Neural progenitor cell (in vitro differentiated cells): Measurements from ENCODE around the gene CXCR2. TPM values are rescaled to one million over a fixed set of nuclear protein-coding genes. Genes with fewer than 3 reads are reported as not detected.
A peak's percentile ranks its signal among the peaks of the same experiment; 100 is the strongest.
"Not testable (repeated sequence)": the region's sequence is repeated elsewhere in the genome, so short reads cannot be mapped to it uniquely, and the experiment has no call there.

Experiments used
- DNase-seq: peaks from one replicate; pipeline ENCODE4 v3.0.0-alpha.2; 2016; ENCODE audit warnings: low spot score
- H2AFZ ChIP-seq: fragments of 200-600 bp; sonication (generic); replicated peaks from 2 replicates; pipeline ENCODE4 v1.6.1; 2016; ENCODE audit warnings: antibody characterized with exemption
- H3F3A ChIP-seq: fragments of 200-600 bp; sonication (generic); 2 replicates; pipeline ENCODE4 v1.6.1; 2016; ENCODE audit warnings: antibody characterized with exemption, low read depth
- H3K27ac ChIP-seq: fragments of 200-600 bp; sonication (generic); 2 replicates; pipeline ENCODE4 v1.5.1; 2016; ENCODE audit warnings: mild to moderate bottlenecking
- H3K27me3 ChIP-seq: fragments of 200-600 bp; sonication (generic); 2 replicates; pipeline ENCODE4 v1.6.1; 2016; ENCODE audit warnings: mild to moderate bottlenecking, moderate library complexity
- H3K36me3 ChIP-seq: fragments of 200-600 bp; sonication (generic); 2 replicates; pipeline ENCODE4 v1.5.1; 2016
- H3K4me1 ChIP-seq: fragments of 200-600 bp; sonication (generic); 2 replicates; pipeline ENCODE4 v1.6.1; 2016; ENCODE audit warnings: mixed run types
- H3K4me2 ChIP-seq: fragments of 200-600 bp; sonication (generic); 2 replicates; pipeline ENCODE4 v1.6.1; 2016
- H3K4me3 ChIP-seq: fragments of 200-600 bp; sonication (generic); 2 replicates; pipeline ENCODE4 v1.5.1; 2016
- H3K79me2 ChIP-seq: fragments of 200-600 bp; sonication (generic); 2 replicates; pipeline ENCODE4 v1.6.1; 2016; ENCODE audit warnings: low read depth
- H3K9ac ChIP-seq: fragments of 200-600 bp; sonication (generic); 2 replicates; pipeline ENCODE4 v1.6.1; 2016
- H3K9me3 ChIP-seq: fragments of 200-600 bp; sonication (generic); 2 replicates; pipeline ENCODE4 v1.5.1; 2016; ENCODE audit warnings: low read depth
- H4K20me1 ChIP-seq: fragments of 200-600 bp; sonication (generic); 2 replicates; pipeline ENCODE4 v1.6.1; 2016; ENCODE audit warnings: low read depth
- H3K27ac Mint-ChIP-seq: 3 replicates; pipeline ENCODE4 v1.8.0; 2021; ENCODE audit warnings: mixed read lengths
- H3K27me3 Mint-ChIP-seq: 2 replicates; pipeline ENCODE4 v1.8.0; 2022; ENCODE audit warnings: low read depth, mild to moderate bottlenecking, inconsistent platforms, moderate library complexity, mixed read lengths; ENCODE audit not compliant: insufficient read depth
- H3K36me3 Mint-ChIP-seq: 3 replicates; pipeline ENCODE4 v1.8.0; 2021; ENCODE audit warnings: mixed read lengths
- H3K4me1 Mint-ChIP-seq: 3 replicates; pipeline ENCODE4 v1.8.0; 2021; ENCODE audit warnings: mixed read lengths
- H3K4me3 Mint-ChIP-seq: 3 replicates; pipeline ENCODE4 v1.8.0; 2021; ENCODE audit warnings: mild to moderate bottlenecking, moderate library complexity, mixed read lengths
- H3K9me3 Mint-ChIP-seq: 3 replicates; pipeline ENCODE4 v1.8.0; 2020; ENCODE audit warnings: mixed read lengths
- EZH2 ChIP-seq: fragments of 200-600 bp; sonication (generic); IDR thresholded peaks from 2 replicates; pipeline ENCODE4 v1.6.1; 2017; ENCODE audit warnings: antibody characterized with exemption, mild to moderate bottlenecking, moderate library complexity
- EZH2phosphoT487 ChIP-seq: fragments of 200-600 bp; sonication (generic); IDR thresholded peaks from 2 replicates; pipeline ENCODE4 v1.6.1; 2017; ENCODE audit warnings: antibody characterized with exemption
- total RNA-seq: library from RNA; depleted of rRNA; stranded (reverse); fragments of >200 nt; gene quantifications from 2 replicates; pipeline ENCODE4 v1.2.3, GENCODE V29; 2015; ENCODE audit warnings: low replicate concordance
- TF ChIP-seq, protein P1 (sequence below): fragments of 200-600 bp; sonication (generic); IDR thresholded peaks from 2 replicates; pipeline ENCODE4 v1.5.1; 2017; ENCODE audit warnings: antibody characterized with exemption, mild to moderate bottlenecking

Gene CXCR2
- total RNA-seq, 1 donor from 2014 or later = not detected

DNA sequence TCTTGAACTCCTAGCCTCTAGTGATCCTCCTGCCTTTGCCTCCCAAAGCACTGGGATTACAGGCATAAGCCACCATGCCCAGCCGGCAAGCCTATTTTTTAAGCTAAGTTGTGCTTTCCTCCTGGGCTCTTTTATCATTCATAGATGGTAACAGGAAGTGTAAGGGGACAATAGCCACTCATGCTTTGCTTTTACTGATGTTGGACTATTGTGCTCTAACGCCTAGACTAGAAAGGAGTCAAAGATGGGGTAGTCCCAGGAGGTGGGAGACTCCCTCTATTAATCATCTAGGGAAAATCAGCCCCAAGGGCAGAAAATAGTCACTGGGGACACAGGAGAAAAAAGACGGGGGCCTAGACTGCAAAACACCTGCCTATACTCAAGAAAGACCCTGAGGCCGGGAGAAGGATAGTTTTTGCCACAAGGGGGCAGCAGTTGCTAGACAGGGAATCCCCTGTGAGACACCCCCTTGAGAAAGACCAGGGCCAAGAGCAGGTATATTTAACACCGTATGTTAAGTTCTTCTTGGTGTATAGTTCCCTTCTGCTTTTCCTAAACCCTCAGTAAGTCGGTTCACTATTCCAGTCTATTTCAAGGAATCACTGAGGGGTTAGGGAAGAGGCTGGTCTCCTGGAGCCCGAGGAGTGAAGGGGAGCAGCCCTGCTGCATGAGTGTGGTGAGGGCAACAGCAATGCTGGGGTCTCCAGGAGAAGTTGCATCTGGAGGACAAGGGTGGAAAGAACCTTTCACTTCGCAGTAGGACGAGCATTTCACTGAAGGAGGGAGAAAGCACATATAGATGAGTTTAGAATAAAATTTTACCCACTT, 43.0 kb downstream of the CXCR2 start:
- Mint-ChIP-seq H3K27ac (no peak overlapping the region), H3K4me3 (no peak overlapping the region), H3K9me3 (no peaks in the 10 kb centered on the region), H3K36me3 (no peaks in the 10 kb centered on the region), H3K4me1 (no peaks in the 10 kb centered on the region), H3K27me3 (peaks cover 27% of the 10 kb centered on the region)
- TF ChIP-seq EZH2phosphoT487 = no peak
- TF ChIP-seq, protein P1, sequence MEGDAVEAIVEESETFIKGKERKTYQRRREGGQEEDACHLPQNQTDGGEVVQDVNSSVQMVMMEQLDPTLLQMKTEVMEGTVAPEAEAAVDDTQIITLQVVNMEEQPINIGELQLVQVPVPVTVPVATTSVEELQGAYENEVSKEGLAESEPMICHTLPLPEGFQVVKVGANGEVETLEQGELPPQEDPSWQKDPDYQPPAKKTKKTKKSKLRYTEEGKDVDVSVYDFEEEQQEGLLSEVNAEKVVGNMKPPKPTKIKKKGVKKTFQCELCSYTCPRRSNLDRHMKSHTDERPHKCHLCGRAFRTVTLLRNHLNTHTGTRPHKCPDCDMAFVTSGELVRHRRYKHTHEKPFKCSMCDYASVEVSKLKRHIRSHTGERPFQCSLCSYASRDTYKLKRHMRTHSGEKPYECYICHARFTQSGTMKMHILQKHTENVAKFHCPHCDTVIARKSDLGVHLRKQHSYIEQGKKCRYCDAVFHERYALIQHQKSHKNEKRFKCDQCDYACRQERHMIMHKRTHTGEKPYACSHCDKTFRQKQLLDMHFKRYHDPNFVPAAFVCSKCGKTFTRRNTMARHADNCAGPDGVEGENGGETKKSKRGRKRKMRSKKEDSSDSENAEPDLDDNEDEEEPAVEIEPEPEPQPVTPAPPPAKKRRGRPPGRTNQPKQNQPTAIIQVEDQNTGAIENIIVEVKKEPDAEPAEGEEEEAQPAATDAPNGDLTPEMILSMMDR = peak; percentile 79
- peak; percentile 73 for DNase-seq
- H3K79me2 ChIP-seq = no peaks in the 10 kb centered on the region
- H3K27me3 ChIP-seq = no peaks in the 10 kb centered on the region
- H3K4me2 ChIP-seq = no peak overlapping the region
- no peak overlapping the region for H3K9ac ChIP-seq
- H3K9me3 ChIP-seq = no peaks in the 10 kb centered on the region
- no peak overlapping the region for H2AFZ ChIP-seq
- H3K27ac ChIP-seq = no peak overlapping the region
- no peaks in the 10 kb centered on the region for H3K4me1 ChIP-seq
- no peak overlapping the region for H3K4me3 ChIP-seq
- H4K20me1 ChIP-seq = no peaks in the 10 kb centered on the region
- no peaks in the 10 kb centered on the region for H3F3A ChIP-seq
- no peaks in the 10 kb centered on the region for H3K36me3 ChIP-seq

DNA sequence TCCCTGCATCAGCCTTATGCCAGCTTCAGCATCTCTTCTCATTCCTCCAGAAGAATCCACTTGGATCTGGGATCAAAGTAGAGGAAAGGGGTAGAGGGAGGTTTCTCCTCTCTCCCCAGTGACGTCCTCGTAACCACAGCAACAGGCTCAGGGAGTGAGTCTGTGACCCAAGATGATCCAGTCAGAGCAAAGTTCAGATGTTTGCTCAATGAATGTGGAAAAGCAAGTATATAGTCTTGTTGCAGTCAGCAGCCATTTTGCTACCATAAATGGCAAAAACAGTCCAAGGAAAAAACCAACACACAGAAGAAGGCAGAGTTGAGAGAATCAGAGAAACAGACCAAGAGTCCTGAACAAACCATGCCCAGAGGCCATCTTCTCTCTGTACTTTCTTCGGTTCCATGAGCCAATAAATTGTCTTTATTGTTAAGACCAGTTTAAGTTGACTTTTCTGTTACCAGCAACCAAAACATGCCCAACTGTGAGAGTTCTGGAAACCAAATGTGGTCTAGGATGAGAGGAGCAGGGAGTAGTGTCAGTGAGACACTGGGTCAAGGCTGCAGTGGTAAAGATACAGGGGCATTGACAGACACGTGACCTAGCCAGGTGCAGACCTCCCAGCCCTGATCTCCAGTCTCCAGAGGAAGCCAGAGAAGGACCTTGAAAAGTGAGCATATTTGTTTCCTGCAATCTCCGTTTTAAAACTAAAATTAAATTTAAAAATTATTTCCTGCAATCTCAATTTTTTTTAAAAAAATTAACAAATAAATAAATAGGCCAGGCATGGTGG, 44.1 kb downstream of the CXCR2 start:
- Histone ChIP-seq H3K27me3 (no peaks in the 10 kb centered on the region), H4K20me1 (no peaks in the 10 kb centered on the region), H3K36me3 (no peaks in the 10 kb centered on the region)

DNA sequence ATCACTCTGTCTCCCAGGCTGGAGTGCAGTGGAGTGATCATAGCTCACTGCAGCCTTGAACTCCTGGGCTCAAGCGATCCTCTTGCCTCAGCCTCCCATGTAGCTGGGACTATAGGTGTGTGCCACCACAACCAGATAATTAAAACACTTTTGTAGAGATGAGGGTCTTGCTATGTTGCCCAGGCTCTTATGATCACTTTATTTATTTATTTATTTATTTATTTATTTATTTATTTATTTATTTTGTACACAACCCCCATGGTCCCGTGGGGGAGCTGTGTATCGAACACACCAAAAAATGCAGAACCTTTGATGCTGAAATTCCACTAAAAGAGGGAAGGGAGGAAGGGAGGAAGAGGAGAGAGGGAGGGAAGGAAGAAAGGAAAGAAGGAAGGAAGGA, 45.9 kb downstream of the CXCR2 start:
- not testable (repeated sequence) for H3K4me3 Mint-ChIP-seq, H3K9me3 ChIP-seq, H3K36me3 Mint-ChIP-seq, H3F3A ChIP-seq, H3K4me1 ChIP-seq, H3K9ac ChIP-seq, H2AFZ ChIP-seq, H4K20me1 ChIP-seq, H3K27ac ChIP-seq, H3K36me3 ChIP-seq, H3K4me2 ChIP-seq, H3K27ac Mint-ChIP-seq, H3K79me2 ChIP-seq, H3K27me3 ChIP-seq, H3K4me1 Mint-ChIP-seq, H3K4me3 ChIP-seq, DNase-seq, H3K9me3 Mint-ChIP-seq
- peaks cover 16% of the 10 kb centered on the region for H3K27me3 Mint-ChIP-seq

More for the DNA sequence above, 44.1 kb downstream of the CXCR2 start:
- TF ChIP-seq, protein P1 = no peak
- TF ChIP-seq EZH2phosphoT487 (no peak), EZH2 (no peak)
- Histone ChIP-seq H3K79me2 (no peaks in the 10 kb centered on the region), H3F3A (no peaks in the 10 kb centered on the region), H2AFZ (no peak overlapping the region), H3K27ac (no peak overlapping the region), H3K4me1 (no peaks in the 10 kb centered on the region), H3K4me2 (no peak overlapping the region), H3K9me3 (no peaks in the 10 kb centered on the region), H3K9ac (no peak overlapping the region), H3K4me3 (no peak overlapping the region)
- Mint-ChIP-seq H3K4me3 (no peak overlapping the region), H3K36me3 (no peaks in the 10 kb centered on the region), H3K27me3 (peaks cover 24% of the 10 kb centered on the region), H3K9me3 (no peaks in the 10 kb centered on the region), H3K4me1 (no peaks in the 10 kb centered on the region), H3K27ac (no peak overlapping the region)
- DNase-seq = no peak

DNA sequence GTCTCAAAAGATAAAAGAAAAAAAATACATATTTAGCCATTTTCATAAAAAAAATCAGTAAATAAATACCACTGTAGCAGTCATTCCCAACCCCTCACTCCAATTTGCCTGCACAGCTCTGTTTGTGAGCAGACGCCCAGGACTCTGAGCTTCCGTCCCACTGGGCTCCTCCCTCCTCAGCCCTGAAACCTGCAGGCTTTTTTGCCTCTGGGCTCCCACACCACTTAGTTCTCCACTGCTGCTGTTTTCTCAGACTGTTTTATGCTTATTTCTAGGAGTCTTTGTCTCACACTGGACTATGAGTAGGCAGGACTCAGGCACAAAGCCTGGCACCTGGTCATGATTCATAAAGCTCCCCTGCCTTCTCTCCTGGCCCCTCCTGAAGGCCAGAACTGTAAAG, 47.0 kb downstream of the CXCR2 start:
- Mint-ChIP-seq H3K36me3 (no peaks in the 10 kb centered on the region), H3K27me3 (peaks cover 16% of the 10 kb centered on the region), H3K4me3 (no peak overlapping the region), H3K9me3 (no peaks in the 10 kb centered on the region), H3K4me1 (no peaks in the 10 kb centered on the region), H3K27ac (no peak overlapping the region)
- H3K4me3 ChIP-seq = no peak overlapping the region
- no peaks in the 10 kb centered on the region for H3K79me2 ChIP-seq
- H4K20me1 ChIP-seq = no peaks in the 10 kb centered on the region
- H3K9me3 ChIP-seq = no peaks in the 10 kb centered on the region
- no peak overlapping the region for H3K4me2 ChIP-seq
- no peak overlapping the region for H3K27ac ChIP-seq
- no peak overlapping the region for H2AFZ ChIP-seq
- no peaks in the 10 kb centered on the region for H3K27me3 ChIP-seq
- no peaks in the 10 kb centered on the region for H3K36me3 ChIP-seq
- H3K4me1 ChIP-seq = no peaks in the 10 kb centered on the region
- no peaks in the 10 kb centered on the region for H3F3A ChIP-seq
- TF ChIP-seq EZH2phosphoT487 (no peak), EZH2 (no peak)
- TF ChIP-seq, protein P1 = no peak
- DNase-seq = no peak
- H3K9ac ChIP-seq = no peak overlapping the region
